Small intestine (tissue), 7 donors: ENCODE results near the gene NFATC3. TPM values are rescaled to one million over a fixed set of nuclear protein-coding genes. Genes with fewer than 3 reads are reported as not detected.

Experiments used
- DNase-seq, 2 donors: peaks; one replicate each; pipeline versions ENCODE4 v3.0.0 to v3.0.0-alpha.2; 2013
- FAIRE-seq: peaks from 2 replicates; lab custom pipeline; 2012; peaks lifted over from hg19 to GRCh38; lab: Jason Lieb, UNC
- H3K27ac ChIP-seq, 3 donors: one replicate each; pipeline ENCODE4 v1.5.1; 2013; ENCODE audit warnings: low read length in 2 of 3, mild to moderate bottlenecking in 2 of 3, control low read depth in 1 of 3, inconsistent platforms in 1 of 3, low read depth in 1 of 3, moderate library complexity in 1 of 3
- H3K27me3 ChIP-seq, 3 donors: one replicate each; pipeline ENCODE4 v1.6.1; 2013; ENCODE audit warnings: low read length in 3 of 3, inconsistent platforms in 1 of 3; ENCODE audit not compliant: control insufficient read depth in 3 of 3, insufficient read depth in 3 of 3
- H3K36me3 ChIP-seq, 3 donors: one replicate each; pipeline ENCODE4 v1.6.1; 2013; ENCODE audit warnings: low read length in 3 of 3, inconsistent platforms in 1 of 3, low read depth in 1 of 3, mild to moderate bottlenecking in 1 of 3, moderate library complexity in 1 of 3; ENCODE audit not compliant: control insufficient read depth in 3 of 3, insufficient read depth in 2 of 3
- H3K4me1 ChIP-seq, 3 donors: one replicate each; pipeline ENCODE4 v1.6.1; 2013; ENCODE audit warnings: low read length in 2 of 3, inconsistent platforms in 1 of 3, low read depth in 1 of 3, mild to moderate bottlenecking in 1 of 3, moderate library complexity in 1 of 3; ENCODE audit not compliant: control insufficient read depth in 3 of 3, insufficient read depth in 2 of 3
- H3K4me3 ChIP-seq, 3 donors: one replicate each; pipeline ENCODE4 v1.5.1; 2013; ENCODE audit warnings: low read length in 3 of 3, control low read depth in 1 of 3, inconsistent platforms in 1 of 3, low read depth in 1 of 3, mild to moderate bottlenecking in 1 of 3, moderate library complexity in 1 of 3
- H3K9me3 ChIP-seq, 2 donors: one replicate each; pipeline ENCODE4 v1.6.1; 2013; ENCODE audit warnings: low read depth in 1 of 2, low read length in 1 of 2; ENCODE audit not compliant: control insufficient read depth in 2 of 2, insufficient read depth in 1 of 2
- WGBS, 3 donors: extraction: QIAGEN DNeasy Blood & Tissue Kit; methylation state at CpG; one replicate each; pipeline ENCODE4 v1.1.7; 2013; 5-methylcytosine and 5-hydroxymethylcytosine counted together
- polyA plus RNA-seq, 4 donors: library from polyadenylated mRNA; stranded (reverse) in 3 of 4; unstranded in 1 of 4; fragments of 200-250 nt in 3 of 4; fragments of 120-200 nt in 1 of 4; gene quantifications; one replicate each; pipeline versions ENCODE4 v1.2.1 to v1.2.3, GENCODE V29; 2013
- donor health status: healthy with polysubstance abuse.
- donor health status: control.
- donor health status: control.
- donor health status: Bipolar disorder and iron deficiency.
- donor health status: healthy.

NFATC3 gene
- polyA plus RNA-seq, 4 donors = 10.8 to 26.8 (median 13.7) TPM

GRCh38 chr16:68217506-68217905 is 132.3 kb downstream of the NFATC3 start:
- Histone ChIP-seq H3K4me3 (no peak overlapping the region), H3K9me3 (no peaks in the 10 kb centered on the region), H3K27ac (no peak overlapping the region), H3K27me3 (no peaks in the 10 kb centered on the region), H3K36me3 (peaks cover 3 to 19% (median 6%) of the 10 kb centered on the region in 3 donors), H3K4me1 (no peaks in the 10 kb centered on the region)
- DNase-seq (no peak), FAIRE-seq (no peak)
- 85 to 94% (median 87%) methylated on average over 4 of the region's 4 CpGs for WGBS, 3 donors

- Histone ChIP-seq H3K4me3 (no peak overlapping the region), H3K36me3 (peaks cover 3 to 19% (median 6%) of the 10 kb centered on the region in 3 donors), H3K4me1 (no peaks in the 10 kb centered on the region), H3K27me3 (no peaks in the 10 kb centered on the region), H3K9me3 (no peaks in the 10 kb centered on the region), H3K27ac (no peak overlapping the region)
- WGBS, 3 donors = 88 to 94% (median 92%) methylated on average over 6 of the region's 6 CpGs
- no peak for FAIRE-seq
- no peak for DNase-seq
Measured at GRCh38 chr16:68219725-68220351, 134.7 kb downstream of the NFATC3 start.

GRCh38 chr16:68223072-68223471 is 137.9 kb downstream of the NFATC3 start:
- H3K9me3 ChIP-seq = no peaks in the 10 kb centered on the region
- H3K36me3 ChIP-seq = peaks cover 3 to 32% (median 6%) of the 10 kb centered on the region in 3 donors
- H3K4me3 ChIP-seq = no peak overlapping the region
- 79 to 92% (median 88%) methylated on average over 1 of the region's 1 CpG for WGBS, 3 donors
- DNase-seq = no peak
- FAIRE-seq = no peak
- peaks cover 0 to 4% (median 0%) of the 10 kb centered on the region in 3 donors for H3K4me1 ChIP-seq
- no peaks in the 10 kb centered on the region for H3K27me3 ChIP-seq
- no peak overlapping the region for H3K27ac ChIP-seq

GRCh38 chr16:68226116-68226515 is 140.9 kb downstream of the NFATC3 start:
- no peaks in the 10 kb centered on the region for H3K9me3 ChIP-seq
- H3K4me3 ChIP-seq = no peak overlapping the region
- H3K27me3 ChIP-seq = no peaks in the 10 kb centered on the region
- peaks cover 0 to 4% (median 0%) of the 10 kb centered on the region in 3 donors for H3K4me1 ChIP-seq
- WGBS, 3 donors = 68 to 93% (median 80%) methylated on average over 4 of the region's 4 CpGs
- FAIRE-seq (no peak), DNase-seq (no peak)
- peaks cover 2 to 48% (median 5%) of the 10 kb centered on the region in 3 donors for H3K36me3 ChIP-seq
- no peak overlapping the region for H3K27ac ChIP-seq

GRCh38 chr16:68227183-68227793 is 142.1 kb downstream of the NFATC3 start:
- no peak overlapping the region for H3K4me3 ChIP-seq
- no peaks in the 10 kb centered on the region for H3K9me3 ChIP-seq
- H3K27me3 ChIP-seq = no peaks in the 10 kb centered on the region
- H3K36me3 ChIP-seq = peaks cover 3 to 56% (median 6%) of the 10 kb centered on the region in 3 donors
- 34 to 46% (median 37%) methylated on average over 3 of the region's 3 CpGs for WGBS, 3 donors
- peak overlapping the region in 1 of 3 donors; percentile 43 for H3K27ac ChIP-seq
- FAIRE-seq (no peak), DNase-seq (peak in 1 of 2 donors; percentile 42)
- peaks cover 0 to 4% (median 0%) of the 10 kb centered on the region in 3 donors for H3K4me1 ChIP-seq

- FAIRE-seq (no peak), DNase-seq (no peak)
- Histone ChIP-seq H3K4me3 (no peak overlapping the region), H3K36me3 (peaks cover 6 to 63% (median 6%) of the 10 kb centered on the region in 3 donors), H3K27me3 (no peaks in the 10 kb centered on the region), H3K9me3 (no peaks in the 10 kb centered on the region), H3K4me1 (peaks cover 0 to 5% (median 0%) of the 10 kb centered on the region in 3 donors), H3K27ac (no peak overlapping the region)
- WGBS, 3 donors = 68 to 71% (median 69%) methylated on average over 2 of the region's 2 CpGs
Measured at GRCh38 chr16:68227850-68228553, 142.8 kb downstream of the NFATC3 start.

- H3K9me3 ChIP-seq = no peaks in the 10 kb centered on the region
- 84 to 88% (median 85%) methylated on average over 3 of the region's 3 CpGs for WGBS, 3 donors
- no peak overlapping the region for H3K27ac ChIP-seq
- no peak for FAIRE-seq
- DNase-seq = no peak
- H3K36me3 ChIP-seq = peaks cover 6 to 68% (median 6%) of the 10 kb centered on the region in 3 donors
- H3K4me3 ChIP-seq = no peak overlapping the region
- H3K27me3 ChIP-seq = no peaks in the 10 kb centered on the region
- peaks cover 0 to 11% (median 0%) of the 10 kb centered on the region in 3 donors for H3K4me1 ChIP-seq
Measured at GRCh38 chr16:68228652-68229051, 143.5 kb downstream of the NFATC3 start.

- Histone ChIP-seq H3K36me3 (peaks cover 6 to 73% (median 6%) of the 10 kb centered on the region in 3 donors), H3K27ac (no peak overlapping the region), H3K4me3 (no peak overlapping the region), H3K9me3 (no peaks in the 10 kb centered on the region), H3K4me1 (peaks cover 0 to 21% (median 0%) of the 10 kb centered on the region in 3 donors), H3K27me3 (no peaks in the 10 kb centered on the region)
- DNase-seq (peak; percentile 49 to 54), FAIRE-seq (no peak)
- 68 to 75% (median 74%) methylated on average over 4 of the region's 4 CpGs for WGBS, 3 donors
Measured at GRCh38 chr16:68229431-68230175, 144.4 kb downstream of the NFATC3 start.
